SK-N-SH treated with all-trans-retinoic acid at 6 μM for 48 hours (cell line): ENCODE data around the gene LRMDA.

Experiments
- ATAC-seq: fragments of 200-7000 bp; cut with Tn5 transposase; 3 replicates; pipeline ENCODE4 v1.9.1; 2020; ENCODE audit warnings: mild to moderate bottlenecking, moderate library complexity
- ARNTL ChIP-seq: fragments of 450-650 bp; formaldehyde crosslinking; IDR thresholded peaks from 2 replicates; pipeline ENCODE4 v1.5.0; 2020; ENCODE audit warnings: low read depth, mild to moderate bottlenecking, moderate library complexity, borderline replicate concordance
- CSDC2 ChIP-seq: fragments of 250-450 bp; sonication (Bioruptor Pico); IDR thresholded peaks from 2 replicates; pipeline ENCODE4 v1.5.0; 2020; ENCODE audit warnings: mild to moderate bottlenecking, moderate library complexity
- CSRNP3 ChIP-seq: fragments of 250-450 bp; sonication (Bioruptor Pico); IDR thresholded peaks from 2 replicates; pipeline ENCODE4 v1.5.1; 2021; ENCODE audit warnings: mild to moderate bottlenecking, moderate library complexity
- ESRRG ChIP-seq: fragments of 250-450 bp; sonication (Bioruptor Pico); IDR thresholded peaks from 2 replicates; pipeline ENCODE4 v1.6.1; 2021; ENCODE audit warnings: mild to moderate bottlenecking
- GLIS3 ChIP-seq: fragments of 250-450 bp; sonication (Bioruptor Pico); IDR thresholded peaks from 2 replicates; pipeline ENCODE4 v1.5.0; 2020; ENCODE audit warnings: mild to moderate bottlenecking, moderate library complexity
- ISL1 ChIP-seq: fragments of 250-450 bp; sonication (Bioruptor Pico); IDR thresholded peaks from 2 replicates; pipeline ENCODE4 v2.1.2; 2022; ENCODE audit warnings: mild to moderate bottlenecking, moderate library complexity
- OSR1 ChIP-seq: fragments of 250-450 bp; sonication (Bioruptor Pico); IDR thresholded peaks from 2 replicates; pipeline ENCODE4 v1.8.0; 2022; ENCODE audit warnings: moderate library complexity, mild to moderate bottlenecking, inconsistent platforms
- PATZ1 ChIP-seq: fragments of 250-450 bp; sonication (Bioruptor Pico); IDR thresholded peaks from 2 replicates; pipeline ENCODE4 v1.8.0; 2020; ENCODE audit warnings: mild to moderate bottlenecking, moderate library complexity, borderline replicate concordance
- PPARA ChIP-seq: fragments of 250-450 bp; sonication (Bioruptor Pico); IDR thresholded peaks from 2 replicates; pipeline ENCODE4 v1.5.0; 2020; ENCODE audit warnings: mild to moderate bottlenecking, borderline replicate concordance
- RARB ChIP-seq: fragments of 250-450 bp; sonication (Bioruptor Pico); IDR thresholded peaks from 2 replicates; pipeline ENCODE4 v1.8.0; 2021; ENCODE audit warnings: mild to moderate bottlenecking, moderate library complexity
- SNAI2 ChIP-seq: fragments of 250-450 bp; sonication (Bioruptor Pico); IDR thresholded peaks from 2 replicates; pipeline ENCODE4 v1.5.0; 2020; ENCODE audit warnings: mild to moderate bottlenecking, moderate library complexity
- TOX ChIP-seq: fragments of 250-450 bp; sonication (Bioruptor Pico); IDR thresholded peaks from 2 replicates; pipeline ENCODE4 v1.8.0; 2021; ENCODE audit warnings: mild to moderate bottlenecking, moderate library complexity, borderline replicate concordance
- TSHZ2 ChIP-seq: fragments of 250-450 bp; sonication (Bioruptor Pico); IDR thresholded peaks from 2 replicates; pipeline ENCODE4 v1.5.0; 2020; ENCODE audit warnings: mild to moderate bottlenecking, moderate library complexity
- ZC3H10 ChIP-seq: fragments of 250-450 bp; sonication (Bioruptor Pico); IDR thresholded peaks from 2 replicates; pipeline ENCODE4 v1.5.1; 2021; ENCODE audit warnings: mild to moderate bottlenecking, moderate library complexity
- ZFP3 ChIP-seq: fragments of 250-450 bp; sonication (Bioruptor Pico); IDR thresholded peaks from 2 replicates; pipeline ENCODE4 v1.5.0; 2020; ENCODE audit warnings: mild to moderate bottlenecking, moderate library complexity
- ZNF70 ChIP-seq: fragments of 450-650 bp; formaldehyde crosslinking; IDR thresholded peaks from 2 replicates; pipeline ENCODE4 v1.5.0; 2020; ENCODE audit warnings: mild to moderate bottlenecking, moderate library complexity
- ZNF8 ChIP-seq: fragments of 450-650 bp; formaldehyde crosslinking; IDR thresholded peaks from 2 replicates; pipeline ENCODE4 v1.5.0; 2020; ENCODE audit warnings: mild to moderate bottlenecking, moderate library complexity
- TF ChIP-seq, protein P1 (sequence below): fragments of 250-450 bp; sonication (Bioruptor Pico); IDR thresholded peaks from 2 replicates; pipeline ENCODE4 v1.5.1; 2020; ENCODE audit warnings: low read depth, mild to moderate bottlenecking, moderate library complexity

LRMDA gene

DNA sequence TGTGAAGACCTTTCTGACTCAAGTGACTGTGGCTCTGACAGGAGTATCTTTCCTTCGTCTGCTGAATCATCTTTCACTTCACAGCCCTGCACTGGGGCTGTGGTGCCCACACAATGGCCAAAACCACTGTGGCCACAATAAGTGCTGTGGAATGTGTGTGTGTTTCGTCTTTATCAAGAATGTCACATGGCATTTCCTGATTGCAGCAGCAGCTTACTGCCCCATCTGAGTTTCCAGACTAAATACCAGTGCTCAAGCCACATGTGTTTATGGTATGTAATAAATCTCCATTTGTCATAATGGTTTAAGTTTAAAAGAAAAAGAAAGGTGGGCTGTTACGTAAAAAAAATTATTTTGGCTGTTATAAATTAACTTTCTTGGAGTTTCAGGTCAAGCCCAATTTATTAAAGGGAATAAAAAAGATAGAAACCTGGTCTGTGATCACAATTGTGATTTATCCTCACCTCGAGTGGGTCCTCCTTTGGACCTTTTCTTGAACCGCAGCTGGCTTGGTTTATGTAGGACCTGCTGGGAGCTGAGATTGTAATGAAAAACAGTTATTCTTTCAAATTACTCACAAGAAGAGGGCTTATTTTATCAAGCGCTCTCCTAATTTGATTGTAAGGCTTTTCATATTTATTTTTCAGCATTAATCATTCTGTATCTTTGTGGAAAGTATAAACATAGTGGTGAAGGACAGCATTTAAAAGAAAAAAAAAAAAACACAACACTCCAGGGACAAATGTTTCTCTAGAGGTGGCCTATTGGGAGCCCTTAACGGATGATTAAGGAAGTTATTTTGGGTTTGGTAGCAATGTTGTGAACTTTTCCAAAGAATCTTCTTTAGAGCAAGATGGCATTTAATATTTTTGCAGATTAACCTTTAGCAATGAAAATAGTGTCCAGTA is 116.2 kb downstream of the LRMDA start (continued):
- no peak for TF ChIP-seq SNAI2 (CRISPR knock-in tag)
- no peak for TF ChIP-seq ZNF70
- TF ChIP-seq ZFP3 (CRISPR knock-in tag), result 0 out of 2 replicates have a peak, but pooled peaks have one; percentile 35
- peak; percentile 73 for TF ChIP-seq ISL1 (CRISPR knock-in tag)
- peak; percentile 66; the same call in 1 of the 2 replicates for TF ChIP-seq RARB (CRISPR knock-in tag)
- TF ChIP-seq CSRNP3 (CRISPR knock-in tag), result no peak
- TF ChIP-seq, protein P1, sequence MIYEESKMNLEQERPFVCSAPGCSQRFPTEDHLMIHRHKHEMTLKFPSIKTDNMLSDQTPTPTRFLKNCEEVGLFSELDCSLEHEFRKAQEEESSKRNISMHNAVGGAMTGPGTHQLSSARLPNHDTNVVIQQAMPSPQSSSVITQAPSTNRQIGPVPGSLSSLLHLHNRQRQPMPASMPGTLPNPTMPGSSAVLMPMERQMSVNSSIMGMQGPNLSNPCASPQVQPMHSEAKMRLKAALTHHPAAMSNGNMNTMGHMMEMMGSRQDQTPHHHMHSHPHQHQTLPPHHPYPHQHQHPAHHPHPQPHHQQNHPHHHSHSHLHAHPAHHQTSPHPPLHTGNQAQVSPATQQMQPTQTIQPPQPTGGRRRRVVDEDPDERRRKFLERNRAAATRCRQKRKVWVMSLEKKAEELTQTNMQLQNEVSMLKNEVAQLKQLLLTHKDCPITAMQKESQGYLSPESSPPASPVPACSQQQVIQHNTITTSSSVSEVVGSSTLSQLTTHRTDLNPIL (CRISPR knock-in tag), result no peak
- no peak; the same call in 1 of the 2 replicates for TF ChIP-seq ZC3H10 (CRISPR knock-in tag)
- TF ChIP-seq ZNF8 (CRISPR knock-in tag), result 0 out of 2 replicates have a peak, but pooled peaks have one; percentile 9
- TF ChIP-seq OSR1, result no peak
- peak; percentile 82 for TF ChIP-seq TOX (CRISPR knock-in tag)
- no peak for TF ChIP-seq PPARA
- no peak for TF ChIP-seq ARNTL (CRISPR knock-in tag)
- TF ChIP-seq, all 23 proteins: peak for 9

- TF ChIP-seq TSHZ2 (CRISPR knock-in tag) (no peak), PATZ1 (CRISPR knock-in tag) (no peak), GLIS3 (no peak), ISL1 (CRISPR knock-in tag) (no peak), CSDC2 (CRISPR knock-in tag) (no peak), ZNF70 (no peak), ESRRG (CRISPR knock-in tag) (no peak), ZFP3 (CRISPR knock-in tag) (no peak), ZNF8 (CRISPR knock-in tag) (no peak)
- TF ChIP-seq, protein P1 (CRISPR knock-in tag), result no peak
- no peak for ATAC-seq
These were observed 116.9 kb downstream of the LRMDA start for GRCh38 chr10:75548356-75548755.

GRCh38 chr10:75550191-75550590 is 118.8 kb downstream of the LRMDA start:
- ATAC-seq, result no peak
- TF ChIP-seq CSRNP3 (CRISPR knock-in tag), result no peak
- no peak for TF ChIP-seq ISL1 (CRISPR knock-in tag)
